ENCODE data around the gene MADD. TPM values are rescaled to one million over a fixed set of nuclear protein-coding genes. Genes with fewer than 3 reads are reported as not detected.

Gene MADD
- total RNA-seq, 2 donors from 2014 or later, result 22.8 to 41.2 TPM

- Histone ChIP-seq H3K4me3 (peak overlapping the region; percentile 74 to 85), H3K27me3 (no peaks in the 10 kb centered on the region), H3K4me1 (peaks cover 35% of the 10 kb centered on the region), H3K27ac (peak overlapping the region; percentile 88 to 98 (median 94)), H3K9me3 (no peaks in the 10 kb centered on the region), H3K36me3 (replicated peaks in 1 of 2; ENCODE audit: insufficient read depth in 1 of 2, low read depth in 2 of 2) (peaks cover 0 to 2% of the 10 kb centered on the region in 2 donors)
- ATAC-seq, result peak; percentile 88
- TF ChIP-seq POLR2A (IDR thresholded peaks at IDR 0.05), result peak in 1 of 3 donors; percentile 57
- peak in 3 of 7 experiments; percentile 23 to 32 (median 26) for TF ChIP-seq CTCF (IDR thresholded peaks at IDR 0.05)
- WGBS, 2 donors, result 6 to 30% methylated on average over 11 to 43 of the region's 52 CpGs
- intact Hi-C loops (cut with DNase I), result no loop called here
- peak; percentile 90 to 94 (median 92) for DNase-seq
Measured at GRCh38 chr11:47269002-47269828, 718 bp upstream of the MADD start.

GRCh38 chr11:47270331-47271271, 668 bp downstream of the MADD start:
- TF ChIP-seq POLR2A (IDR thresholded peaks at IDR 0.05), result no peak
- TF ChIP-seq CTCF (IDR thresholded peaks at IDR 0.05), result no peak
- DNase-seq (peak; percentile 36 to 50 (median 44)), ATAC-seq (no peak)
- no peaks in the 10 kb centered on the region for H3K9me3 ChIP-seq
- no peaks in the 10 kb centered on the region for H3K27me3 ChIP-seq
- H3K27ac ChIP-seq, result peak overlapping the region; percentile 88 to 98 (median 94)
- peak overlapping the region; percentile 74 to 85 for H3K4me3 ChIP-seq
- intact Hi-C loops (cut with DNase I), result no loop called here
- 1 to 4% methylated on average over 24 to 34 of the region's 34 CpGs for WGBS, 2 donors
- peaks cover 35% of the 10 kb centered on the region for H3K4me1 ChIP-seq
- peaks cover 0 to 10% of the 10 kb centered on the region in 2 donors for H3K36me3 ChIP-seq (replicated peaks in 1 of 2; ENCODE audit: insufficient read depth in 1 of 2, low read depth in 2 of 2)

- 34 to 36% methylated on average over 4 of the region's 4 CpGs for WGBS, 2 donors
- no peak for TF ChIP-seq POLR2A (IDR thresholded peaks at IDR 0.05)
- no peak for TF ChIP-seq CTCF (IDR thresholded peaks at IDR 0.05)
- Histone ChIP-seq H3K27me3 (no peaks in the 10 kb centered on the region), H3K4me3 (no peak overlapping the region), H3K27ac (peak overlapping the region in 3 of 4 donors; percentile 88 to 98 (median 93)), H3K4me1 (peaks cover 35% of the 10 kb centered on the region), H3K36me3 (replicated peaks in 1 of 2; ENCODE audit: insufficient read depth in 1 of 2, low read depth in 2 of 2) (peaks cover 0 to 17% of the 10 kb centered on the region in 2 donors), H3K9me3 (no peaks in the 10 kb centered on the region)
- ATAC-seq (no peak), DNase-seq (no peak)
- intact Hi-C loops (cut with DNase I), result no loop called here
Measured at GRCh38 chr11:47271328-47271727, 1.4 kb downstream of the MADD start.

- 45 to 46% methylated on average over 11 of the region's 11 CpGs for WGBS, 2 donors
- no peaks in the 10 kb centered on the region for H3K27me3 ChIP-seq
- H3K36me3 ChIP-seq (replicated peaks in 1 of 2; ENCODE audit: insufficient read depth in 1 of 2, low read depth in 2 of 2), result peaks cover 0 to 22% of the 10 kb centered on the region in 2 donors
- ATAC-seq (no peak), DNase-seq (peak; percentile 53 to 76 (median 70))
- H3K27ac ChIP-seq, result peak overlapping the region; percentile 39 to 98 (median 90)
- H3K4me1 ChIP-seq, result peaks cover 35% of the 10 kb centered on the region
- intact Hi-C loops (cut with DNase I), result no loop called here
- H3K9me3 ChIP-seq, result no peaks in the 10 kb centered on the region
- TF ChIP-seq CTCF (IDR thresholded peaks at IDR 0.05), result no peak
- peak in 2 of 3 donors; percentile 9 to 22 for TF ChIP-seq POLR2A (IDR thresholded peaks at IDR 0.05)
- no peak overlapping the region for H3K4me3 ChIP-seq
Measured at GRCh38 chr11:47271961-47272661, 2.2 kb downstream of the MADD start.
